Measurements from ENCODE around the gene CIZ1.
"Not testable (repeated sequence)": the region's sequence is repeated elsewhere in the genome, so short reads cannot be mapped to it uniquely, and the experiment has no call there.

The CIZ1 gene, protein sequence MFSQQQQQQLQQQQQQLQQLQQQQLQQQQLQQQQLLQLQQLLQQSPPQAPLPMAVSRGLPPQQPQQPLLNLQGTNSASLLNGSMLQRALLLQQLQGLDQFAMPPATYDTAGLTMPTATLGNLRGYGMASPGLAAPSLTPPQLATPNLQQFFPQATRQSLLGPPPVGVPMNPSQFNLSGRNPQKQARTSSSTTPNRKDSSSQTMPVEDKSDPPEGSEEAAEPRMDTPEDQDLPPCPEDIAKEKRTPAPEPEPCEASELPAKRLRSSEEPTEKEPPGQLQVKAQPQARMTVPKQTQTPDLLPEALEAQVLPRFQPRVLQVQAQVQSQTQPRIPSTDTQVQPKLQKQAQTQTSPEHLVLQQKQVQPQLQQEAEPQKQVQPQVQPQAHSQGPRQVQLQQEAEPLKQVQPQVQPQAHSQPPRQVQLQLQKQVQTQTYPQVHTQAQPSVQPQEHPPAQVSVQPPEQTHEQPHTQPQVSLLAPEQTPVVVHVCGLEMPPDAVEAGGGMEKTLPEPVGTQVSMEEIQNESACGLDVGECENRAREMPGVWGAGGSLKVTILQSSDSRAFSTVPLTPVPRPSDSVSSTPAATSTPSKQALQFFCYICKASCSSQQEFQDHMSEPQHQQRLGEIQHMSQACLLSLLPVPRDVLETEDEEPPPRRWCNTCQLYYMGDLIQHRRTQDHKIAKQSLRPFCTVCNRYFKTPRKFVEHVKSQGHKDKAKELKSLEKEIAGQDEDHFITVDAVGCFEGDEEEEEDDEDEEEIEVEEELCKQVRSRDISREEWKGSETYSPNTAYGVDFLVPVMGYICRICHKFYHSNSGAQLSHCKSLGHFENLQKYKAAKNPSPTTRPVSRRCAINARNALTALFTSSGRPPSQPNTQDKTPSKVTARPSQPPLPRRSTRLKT

DNA sequence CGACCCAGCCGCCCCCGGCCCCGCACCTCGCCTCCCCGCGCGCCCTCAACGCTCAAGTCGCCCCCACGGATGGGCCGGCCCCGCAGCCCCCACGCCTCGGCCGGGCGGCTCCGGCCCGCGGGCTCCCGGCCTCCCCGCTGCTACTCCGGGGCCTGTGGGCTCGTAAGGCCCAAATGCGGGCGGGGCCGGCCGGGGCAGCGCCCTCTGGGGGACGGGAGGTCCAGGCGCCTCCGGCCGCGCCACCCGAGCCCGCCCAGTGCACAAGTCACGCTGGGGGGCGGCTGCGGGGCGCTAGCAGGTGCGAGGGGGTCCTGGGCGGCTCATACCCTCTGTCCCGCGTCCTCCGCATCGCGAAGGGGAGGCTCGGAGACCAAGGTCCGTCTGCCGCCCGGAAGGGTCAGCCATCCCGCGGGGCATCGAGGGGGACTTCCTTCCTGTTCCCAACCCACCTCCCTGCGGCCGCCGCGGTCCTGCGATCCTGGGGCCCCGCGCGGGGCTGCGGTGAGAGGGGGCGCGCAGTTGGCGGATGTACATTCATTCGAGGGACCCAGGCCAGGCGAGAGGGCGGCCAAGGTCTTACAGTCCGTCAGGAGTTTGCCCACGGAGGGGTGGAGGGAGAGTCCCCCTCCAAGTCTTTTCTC, at the start of gene CIZ1:
Gene CIZ1, minus strand, starts transcription at position 167 of the 641 bp plus-strand sequence. CDS start 715 bp downstream, outside the sequence.
- peak; percentile 87 for DNase-seq

DNA sequence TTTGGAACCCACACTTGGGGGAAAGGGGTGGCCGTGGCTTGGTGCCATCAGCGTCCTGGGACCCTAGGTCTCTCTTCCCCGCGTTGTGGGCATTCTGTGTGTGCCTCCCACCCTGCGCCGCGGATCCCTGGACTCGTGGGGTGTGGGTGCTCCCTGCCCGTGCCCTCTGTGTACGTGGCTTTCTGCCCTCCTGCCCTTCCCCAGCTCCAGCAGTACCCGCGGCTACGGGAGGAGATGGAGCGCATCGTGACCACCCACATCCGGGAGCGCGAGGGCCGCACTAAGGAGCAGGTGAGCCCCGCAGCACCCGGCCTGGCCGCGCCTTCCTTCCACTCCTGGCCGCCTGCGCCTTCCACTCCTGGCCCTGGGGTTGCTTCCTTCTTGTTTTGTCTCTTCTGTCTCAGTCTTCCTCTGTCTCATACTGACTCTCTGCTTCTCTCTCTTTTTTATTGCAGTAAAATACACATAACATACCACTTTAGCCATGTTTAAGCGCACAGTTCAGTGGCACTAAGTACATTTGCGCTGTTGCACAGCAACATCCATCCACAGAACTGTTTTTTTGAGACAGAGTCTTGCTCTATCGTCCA, 42.5 kb upstream of the CIZ1 start:
- no peak for DNase-seq

DNA sequence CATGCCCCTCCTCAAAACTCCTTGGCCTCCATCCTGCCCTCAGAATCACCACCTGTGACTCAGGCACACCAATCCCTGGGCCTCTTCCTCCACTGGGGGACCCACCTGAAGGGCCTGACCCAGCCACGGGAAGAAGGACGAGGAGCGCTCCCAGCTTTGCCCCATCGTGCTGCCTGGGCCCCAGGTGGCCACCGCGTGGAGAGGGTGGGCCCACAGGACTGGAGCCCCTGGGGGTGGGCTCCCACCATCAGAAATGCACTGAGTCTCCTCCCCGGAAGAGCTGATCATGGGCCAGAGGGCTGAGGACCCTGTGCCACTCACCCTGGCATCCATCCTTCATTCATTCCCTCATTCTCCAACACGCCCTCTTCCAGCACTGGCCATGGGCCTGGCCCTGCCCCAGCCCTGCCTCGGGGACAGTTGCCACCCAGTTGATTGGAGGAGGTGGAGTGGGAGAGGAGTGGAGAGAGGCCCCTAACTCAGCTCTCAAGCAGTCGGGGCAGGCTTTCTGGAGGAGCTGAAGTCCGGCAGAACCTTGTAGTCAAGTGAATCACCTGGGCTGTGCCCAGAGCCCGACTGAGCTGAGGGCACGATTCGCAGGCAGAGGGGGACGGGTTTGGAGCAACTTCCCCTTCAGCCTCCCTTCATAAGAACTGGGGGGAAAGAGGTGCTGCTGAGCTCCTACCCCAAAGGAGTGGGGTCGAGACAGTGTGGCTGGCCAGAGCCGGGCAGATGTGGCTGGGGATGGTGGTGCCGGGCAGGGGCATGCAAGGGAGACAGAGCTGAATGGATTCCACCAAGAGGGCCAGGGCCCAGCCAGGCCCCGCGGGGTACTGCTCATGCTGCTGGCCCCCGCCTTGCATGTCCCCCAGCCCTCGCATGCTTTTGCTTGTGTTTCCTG, 41.4 kb upstream of the CIZ1 start:
- DNase-seq = no peak

DNA sequence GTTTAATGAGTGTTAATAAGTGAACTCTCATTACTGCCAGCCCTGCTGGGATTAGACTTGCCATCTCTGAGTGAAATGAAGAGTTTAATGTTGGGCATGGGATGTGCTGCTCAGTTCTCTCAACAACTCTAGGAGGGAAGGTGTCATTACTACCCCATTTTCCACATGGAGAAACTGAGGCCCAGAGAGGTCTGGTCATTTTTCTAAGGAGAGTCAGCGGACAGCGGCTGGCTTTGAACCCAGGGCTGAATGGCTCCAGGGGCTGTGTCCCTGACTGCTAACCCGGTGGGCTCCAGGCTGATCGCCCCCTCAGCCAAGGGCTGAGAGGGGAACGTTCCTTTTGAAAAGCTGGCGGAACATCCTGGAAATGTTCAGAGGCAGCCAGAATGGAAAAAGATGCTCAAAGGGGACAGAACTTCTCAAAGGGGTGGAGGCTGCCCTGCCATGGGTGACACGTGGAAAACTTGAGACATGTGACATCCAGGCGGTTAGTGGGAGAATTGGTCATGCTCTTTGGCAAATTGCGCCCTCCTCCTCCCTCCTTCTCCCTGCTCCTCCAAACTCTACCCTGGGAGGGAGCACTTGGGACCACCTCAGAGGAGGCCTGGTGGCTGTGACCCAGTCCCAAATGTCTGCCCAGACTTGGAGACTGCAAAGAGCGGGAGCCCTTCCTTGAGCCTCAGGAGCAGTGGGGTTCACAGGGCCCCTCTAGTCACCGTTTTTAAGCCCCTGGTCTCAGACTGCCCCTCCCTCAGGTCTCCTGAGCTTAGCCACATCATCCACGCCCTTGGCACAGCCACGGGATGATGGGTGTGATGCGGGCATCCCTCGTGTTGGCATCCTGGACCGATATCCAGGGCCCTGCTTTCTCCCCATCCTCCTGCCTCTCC, 40.5 kb upstream of the CIZ1 start:
- DNase-seq = no peak

DNA sequence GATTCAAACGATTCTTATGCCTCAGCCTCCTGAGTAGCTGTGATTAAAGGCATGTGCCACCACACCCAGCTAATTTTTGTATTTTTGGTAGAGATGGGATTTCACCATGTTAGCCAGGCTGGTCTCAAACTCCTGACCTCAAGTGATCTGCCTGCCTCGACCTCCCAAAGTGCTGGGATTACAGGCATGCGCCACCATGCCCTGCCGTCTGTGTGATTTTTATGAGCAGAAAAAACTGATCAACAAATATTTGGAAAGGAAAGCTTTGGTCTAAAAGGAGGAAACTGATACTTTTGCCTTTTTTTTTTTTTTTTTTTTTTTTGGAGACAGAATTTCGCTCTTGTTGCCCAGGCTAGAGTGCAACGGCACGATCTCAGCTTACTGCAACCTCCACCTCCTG, 39.5 kb upstream of the CIZ1 start:
- not testable (repeated sequence) for DNase-seq

DNA sequence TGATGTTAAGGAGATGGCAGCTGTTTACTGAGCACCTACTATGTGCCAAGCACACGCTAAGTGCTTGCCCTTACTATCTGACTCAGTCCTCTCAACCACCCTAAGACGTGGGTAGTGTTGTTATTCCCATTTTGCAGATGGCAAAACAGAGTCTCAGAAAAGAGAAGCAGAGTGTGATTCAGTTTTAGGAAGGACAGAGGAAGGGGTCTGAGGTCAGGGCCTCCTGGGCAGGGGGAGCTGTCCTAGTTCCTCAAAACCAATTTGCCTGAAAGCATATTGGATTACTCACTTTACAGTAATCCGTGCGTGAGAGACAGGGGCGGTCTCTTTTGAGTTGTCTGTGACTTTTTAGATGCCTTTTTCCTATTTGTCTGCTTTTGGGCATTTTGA, 35.0 kb upstream of the CIZ1 start:
- DNase-seq = no peak

DNA sequence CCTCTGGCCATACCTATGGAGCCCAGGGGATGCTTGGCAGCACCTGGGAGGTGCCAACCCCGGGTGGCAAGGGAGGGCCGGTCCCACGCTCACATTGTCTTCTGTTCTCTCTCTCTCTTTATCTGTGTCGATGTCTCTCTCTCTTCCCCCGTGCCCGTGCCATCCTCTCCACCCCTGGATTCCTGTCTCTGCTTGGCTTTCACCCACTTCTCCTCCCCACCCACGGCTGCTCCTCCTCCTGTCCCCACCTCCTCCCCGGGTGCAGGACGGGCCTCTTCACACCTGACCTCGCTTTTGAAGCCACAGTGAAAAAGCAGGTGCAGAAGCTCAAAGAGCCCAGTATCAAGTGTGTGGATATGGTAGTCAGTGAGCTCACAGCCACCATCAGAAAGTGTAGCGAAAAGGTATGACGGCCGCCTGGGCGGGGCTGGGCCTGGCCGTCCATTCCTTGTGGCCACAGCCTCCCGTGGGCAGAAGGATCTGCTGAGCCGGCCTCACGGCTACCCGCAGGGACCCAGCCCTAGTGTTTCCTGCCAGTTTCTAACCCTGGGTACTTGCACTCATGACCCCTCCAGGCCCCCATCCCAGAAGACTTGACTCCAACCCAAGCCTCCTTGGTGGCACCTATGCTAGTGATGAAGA, 34.5 kb upstream of the CIZ1 start:
- DNase-seq = no peak

DNA sequence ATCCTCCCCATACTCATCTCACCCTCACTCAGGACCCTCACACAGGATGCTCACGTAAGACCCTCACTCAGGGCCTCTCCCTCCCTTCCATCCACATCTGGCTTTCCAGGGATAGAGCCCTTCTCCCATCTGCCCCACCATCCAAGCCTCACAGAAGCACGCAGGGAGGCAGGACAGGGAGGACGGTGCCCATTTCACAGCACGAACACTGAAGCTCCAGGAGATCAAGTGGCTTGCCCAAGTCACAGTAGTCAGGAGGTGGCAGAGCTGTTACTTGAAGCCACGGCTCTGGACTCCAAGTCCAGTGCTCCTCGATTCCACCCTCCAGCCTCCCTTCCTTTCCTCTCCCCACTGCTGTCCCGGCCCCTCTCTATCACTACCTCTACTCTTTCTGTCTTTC, 33.5 kb upstream of the CIZ1 start:
- DNase-seq = no peak

DNA sequence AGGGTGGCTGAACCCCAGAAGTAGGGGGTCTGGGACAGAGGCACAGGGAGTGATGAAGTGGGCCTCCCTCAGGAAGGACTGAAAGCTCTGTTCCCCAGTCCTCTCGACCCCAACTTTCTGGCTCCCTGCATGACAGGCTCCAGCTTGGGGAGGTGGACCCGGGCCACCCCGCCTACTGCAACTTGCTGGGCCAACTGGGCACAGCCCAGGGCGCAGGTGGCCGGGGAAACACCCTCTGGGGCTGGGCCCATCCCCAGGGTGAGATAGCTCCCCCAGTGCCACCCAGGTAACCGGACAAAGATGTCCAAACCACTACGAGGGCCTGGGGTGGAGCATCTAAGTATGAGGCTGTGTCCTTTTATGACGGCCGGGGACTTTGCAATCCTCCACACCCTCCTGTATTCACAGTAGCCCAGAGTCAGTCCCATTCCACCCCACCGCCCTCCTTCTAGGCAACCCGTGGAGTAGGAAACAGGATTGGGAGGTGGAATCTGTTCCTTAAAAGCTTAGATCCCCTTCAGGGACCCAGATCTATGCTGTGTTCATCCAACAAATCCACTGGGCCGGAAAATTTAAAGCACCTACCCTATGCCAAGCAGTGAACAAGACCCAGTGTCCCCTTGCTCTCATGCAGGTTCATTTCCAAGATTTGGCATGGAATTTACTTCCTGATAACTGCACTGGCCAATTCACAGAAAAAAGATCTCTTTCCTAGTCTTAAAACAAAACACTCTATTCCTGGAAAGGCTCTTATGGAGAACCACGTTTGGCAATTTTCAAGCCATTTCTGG, 31.7 kb upstream of the CIZ1 start:
- no peak for DNase-seq

DNA sequence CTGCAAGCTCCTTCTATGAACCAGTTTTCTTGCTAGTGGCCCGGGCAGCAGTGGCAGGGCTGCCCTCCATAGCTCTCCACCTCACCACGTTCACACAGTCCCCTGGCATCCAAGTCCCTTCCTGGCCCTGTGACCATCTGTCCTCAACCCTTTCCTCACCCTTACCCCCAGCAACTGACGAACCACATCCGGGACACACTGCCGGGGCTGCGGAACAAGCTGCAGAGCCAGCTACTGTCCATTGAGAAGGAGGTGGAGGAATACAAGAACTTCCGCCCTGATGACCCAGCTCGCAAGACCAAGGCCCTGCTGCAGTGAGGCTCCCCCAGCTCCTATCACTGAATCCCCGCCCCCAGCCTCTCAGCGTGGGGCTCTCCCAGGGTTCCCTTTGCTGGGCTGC, 30.7 kb upstream of the CIZ1 start:
- no peak for DNase-seq

DNA sequence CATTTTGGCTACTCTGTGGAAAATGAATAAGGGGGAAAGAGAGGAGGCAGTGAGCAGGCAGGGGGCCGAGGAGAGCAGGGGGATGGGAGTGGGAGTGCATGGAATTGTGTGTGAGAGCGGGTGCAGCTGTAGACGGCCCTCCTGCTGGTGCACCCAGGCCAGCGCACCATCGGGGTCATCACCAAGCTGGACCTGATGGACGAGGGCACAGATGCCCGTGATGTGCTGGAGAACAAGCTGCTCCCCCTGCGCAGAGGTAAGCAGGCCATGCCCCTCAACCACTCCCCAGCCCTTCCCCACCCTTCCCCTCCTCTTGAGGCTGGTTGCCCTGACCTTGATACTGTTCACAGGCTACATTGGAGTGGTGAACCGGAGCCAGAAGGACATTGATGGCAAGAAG, 28.5 kb upstream of the CIZ1 start:
- no peak for DNase-seq

DNA sequence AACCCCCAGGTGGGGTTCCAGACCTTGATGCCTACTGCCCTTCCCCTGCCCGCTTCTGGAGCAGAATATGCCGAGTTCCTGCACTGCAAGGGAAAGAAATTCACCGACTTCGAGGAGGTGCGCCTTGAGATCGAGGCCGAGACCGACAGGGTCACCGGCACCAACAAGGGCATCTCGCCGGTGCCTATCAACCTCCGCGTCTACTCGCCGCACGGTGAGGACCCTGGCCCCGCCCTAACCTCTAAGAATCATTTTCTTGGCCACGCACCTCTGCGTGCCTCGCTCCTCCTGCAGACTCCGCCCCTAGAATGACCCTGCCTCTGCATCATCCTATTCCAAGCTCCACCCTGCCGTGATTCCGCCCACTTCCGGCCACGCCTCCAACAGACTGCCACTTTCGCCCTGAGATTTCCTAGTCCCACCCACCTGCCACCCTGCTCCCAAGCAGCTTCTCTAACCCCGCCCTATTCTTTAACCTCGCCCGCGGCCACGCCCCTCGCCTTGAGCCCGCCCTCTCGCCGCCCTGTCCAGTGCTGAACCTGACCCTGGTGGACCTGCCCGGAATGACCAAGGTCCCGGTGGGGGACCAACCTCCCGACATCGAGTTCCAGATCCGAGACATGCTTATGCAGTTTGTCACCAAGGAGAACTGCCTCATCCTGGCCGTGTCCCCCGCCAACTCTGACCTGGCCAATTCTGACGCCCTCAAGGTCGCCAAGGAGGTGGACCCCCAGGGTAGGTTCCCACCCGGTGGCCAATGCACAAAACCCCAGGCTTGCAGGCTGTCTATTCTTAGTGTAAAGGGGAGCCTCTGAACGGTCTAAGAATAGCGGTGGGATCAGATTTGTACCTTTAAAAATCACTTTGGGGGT, 27.4 kb upstream of the CIZ1 start:
- peak; percentile 94 for DNase-seq

DNA sequence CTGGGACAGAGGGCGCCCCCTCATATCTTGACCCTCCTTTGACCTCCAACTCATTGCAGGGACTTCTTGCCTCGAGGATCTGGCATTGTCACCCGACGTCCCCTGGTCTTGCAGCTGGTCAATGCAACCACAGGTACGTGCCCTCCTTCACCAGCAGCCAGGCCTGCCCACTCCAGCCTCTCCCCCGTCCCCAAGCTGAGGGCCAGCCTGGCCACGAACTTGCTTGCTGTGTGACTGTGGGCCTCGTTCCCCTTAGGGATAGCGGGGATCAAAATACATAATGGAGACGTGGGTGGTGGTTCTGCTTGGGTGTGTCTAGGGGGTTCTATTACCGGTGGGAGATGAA, 26.8 kb upstream of the CIZ1 start:
- DNase-seq = no peak

DNA sequence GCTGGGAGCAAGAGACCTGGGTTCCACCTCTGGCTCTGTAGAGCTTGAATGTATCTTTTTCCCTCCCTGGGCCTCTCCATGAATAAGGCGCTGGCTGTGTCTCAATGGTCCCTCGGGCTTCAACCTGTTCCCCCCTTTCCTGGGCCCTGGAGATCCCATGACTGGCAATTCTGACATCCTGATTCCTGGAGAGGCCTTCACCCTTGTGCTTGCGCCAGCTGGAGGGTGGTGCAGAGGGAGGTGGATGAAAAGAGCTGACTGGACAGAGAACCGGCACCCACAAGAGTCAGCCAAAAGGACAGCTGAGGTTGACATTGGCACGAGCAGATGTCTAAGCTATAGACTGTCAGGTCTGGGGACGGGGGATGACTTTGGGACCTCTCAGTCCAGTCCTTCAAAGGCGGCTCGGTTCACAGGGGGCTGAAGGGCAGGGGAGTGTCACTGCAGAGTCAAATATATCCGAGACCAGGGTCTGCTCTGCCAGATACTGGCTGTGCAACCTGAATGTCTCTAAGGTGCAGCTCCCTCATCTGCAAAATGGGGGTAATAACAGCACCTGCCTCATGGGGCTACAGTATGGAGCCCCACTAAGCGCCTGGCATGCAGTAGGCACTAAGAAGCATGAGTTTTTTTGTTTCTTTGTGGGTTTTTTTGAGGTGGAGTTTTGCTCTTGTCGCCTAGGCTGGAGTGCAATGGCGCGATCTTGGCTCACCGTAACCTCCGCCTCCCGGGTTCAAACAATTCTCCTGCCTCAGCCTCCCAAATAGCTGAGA, 25.6 kb upstream of the CIZ1 start:
- no peak for DNase-seq

DNA sequence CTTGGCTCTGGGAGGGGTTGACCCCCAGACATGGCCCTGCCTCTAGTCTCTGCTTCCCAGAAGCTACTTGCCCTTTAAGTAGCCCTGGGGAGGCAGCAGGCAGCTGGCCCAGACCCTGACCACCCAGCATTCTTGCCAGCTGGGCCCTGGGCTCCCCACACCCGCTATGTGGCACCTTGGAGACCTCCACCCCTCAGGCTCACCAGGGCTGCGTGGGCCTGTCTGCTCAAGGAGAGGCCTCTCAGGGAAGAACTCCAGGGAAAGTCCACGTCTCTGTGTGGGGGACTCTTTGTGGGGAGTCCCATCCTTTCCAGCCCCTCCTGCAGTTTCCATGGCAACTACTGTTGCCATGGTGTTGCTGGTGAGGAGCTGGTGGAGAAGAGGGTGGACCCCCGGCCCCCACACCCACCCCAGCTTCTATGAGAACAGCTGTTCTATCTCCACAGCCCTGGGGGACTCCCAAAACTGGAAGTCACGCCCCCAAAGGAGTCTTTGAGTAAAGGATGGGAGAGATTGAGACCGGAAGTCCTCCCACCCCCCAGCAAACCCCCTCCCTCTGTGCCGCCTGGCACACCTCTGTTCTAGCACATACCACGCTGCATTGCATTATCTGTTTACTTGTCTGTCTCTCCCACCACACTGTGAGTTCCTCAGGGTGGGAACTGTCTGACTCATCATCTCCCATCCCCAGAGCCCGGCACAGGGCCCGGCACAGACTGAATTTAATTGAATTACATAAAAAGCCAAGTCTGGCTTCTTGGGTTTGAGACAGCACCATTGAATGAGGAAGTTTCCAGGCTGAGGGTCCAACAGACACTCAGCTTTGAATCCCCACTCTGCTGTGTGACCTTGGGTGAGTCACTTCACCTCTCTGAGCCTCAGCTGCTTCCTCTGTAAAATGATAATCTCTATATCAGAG, 24.4 kb upstream of the CIZ1 start:
- DNase-seq = no peak

DNA sequence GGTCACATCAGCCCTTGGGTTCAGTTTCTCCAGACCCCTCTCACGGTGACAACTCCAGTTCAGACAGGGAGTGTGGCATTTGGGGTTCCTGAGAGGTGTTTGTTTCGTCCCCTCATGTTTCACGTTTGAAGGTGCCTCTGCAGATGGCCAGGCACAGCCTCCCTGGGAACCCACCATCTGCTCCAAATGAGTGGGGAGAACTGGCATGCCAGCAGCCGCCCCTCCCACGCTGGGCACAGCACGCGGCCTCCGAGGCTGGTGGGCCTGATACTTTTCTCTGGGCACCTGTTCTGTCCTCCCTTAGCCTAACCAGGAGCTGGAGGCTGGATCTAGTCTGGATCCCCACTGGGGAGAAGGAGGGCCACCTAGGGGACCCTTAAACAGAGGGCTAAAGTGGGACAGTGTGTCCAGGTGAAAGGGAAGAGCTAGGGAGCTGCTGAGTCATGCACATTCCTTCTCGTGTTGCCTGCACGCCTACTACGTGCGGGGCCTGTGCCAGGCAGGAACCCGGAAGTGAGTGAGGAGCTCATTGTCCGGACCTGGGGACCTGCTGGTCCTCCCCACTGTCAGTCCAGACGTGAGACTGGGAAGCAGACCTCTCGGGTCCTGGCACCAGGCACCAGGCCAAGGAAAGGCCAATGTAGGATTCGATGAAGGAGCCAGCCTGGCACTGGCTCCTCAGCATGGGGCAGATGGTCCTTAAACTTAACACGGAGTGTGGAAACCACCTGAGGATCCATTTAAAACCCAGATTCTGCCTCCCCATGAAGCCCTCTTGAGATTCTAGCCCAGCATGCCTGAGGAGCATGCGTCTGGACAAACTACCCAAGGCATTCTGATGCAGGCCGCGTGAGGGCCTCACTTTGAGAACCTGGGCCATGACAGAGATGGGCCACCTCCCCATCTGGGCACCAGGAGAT, 23.5 kb upstream of the CIZ1 start:
- no peak for DNase-seq

All from OCI-M1 (cell line).